OCI-LY1 (cell line): Measurements from ENCODE around the gene PRTN3.

Experiments
- EZH2 ChIP-seq: fragments of 200-600 bp; sonication (generic), shearing (Covaris generic); IDR thresholded peaks from 2 replicates; pipeline ENCODE4 v1.8.0; 2017; ENCODE audit warnings: borderline replicate concordance, mixed run types, mild to moderate bottlenecking, antibody characterized with exemption, low read length, moderate library complexity, mixed read lengths
- TF ChIP-seq, protein P1 (sequence below): fragments of 200-600 bp; sonication (generic), shearing (Covaris generic); IDR thresholded peaks from 2 replicates; pipeline ENCODE4 v1.5.1; 2017; ENCODE audit warnings: mild to moderate bottlenecking, antibody characterized with exemption, low read length, moderate library complexity, mixed read lengths

DNA sequence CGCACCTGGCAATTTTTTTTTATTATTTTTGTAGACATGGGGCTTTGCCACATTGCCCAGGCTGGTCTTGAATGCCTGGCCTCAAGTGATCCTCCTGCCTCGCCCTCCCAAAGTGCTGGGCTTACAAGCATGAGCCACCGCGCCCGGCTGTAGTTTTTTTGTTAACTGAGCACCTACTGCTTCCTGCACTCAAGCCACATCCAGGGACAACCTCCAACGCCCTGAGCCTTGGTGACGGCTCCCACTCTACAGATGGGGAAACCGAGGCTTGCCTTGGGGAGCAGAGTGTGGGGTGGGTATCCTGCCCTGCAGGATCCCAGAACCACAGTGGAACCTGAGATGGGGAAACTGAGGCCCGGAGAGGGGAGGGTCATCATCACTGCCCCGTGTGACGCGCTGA lies 14.3 kb downstream of the PRTN3 start:
- TF ChIP-seq, protein P1, sequence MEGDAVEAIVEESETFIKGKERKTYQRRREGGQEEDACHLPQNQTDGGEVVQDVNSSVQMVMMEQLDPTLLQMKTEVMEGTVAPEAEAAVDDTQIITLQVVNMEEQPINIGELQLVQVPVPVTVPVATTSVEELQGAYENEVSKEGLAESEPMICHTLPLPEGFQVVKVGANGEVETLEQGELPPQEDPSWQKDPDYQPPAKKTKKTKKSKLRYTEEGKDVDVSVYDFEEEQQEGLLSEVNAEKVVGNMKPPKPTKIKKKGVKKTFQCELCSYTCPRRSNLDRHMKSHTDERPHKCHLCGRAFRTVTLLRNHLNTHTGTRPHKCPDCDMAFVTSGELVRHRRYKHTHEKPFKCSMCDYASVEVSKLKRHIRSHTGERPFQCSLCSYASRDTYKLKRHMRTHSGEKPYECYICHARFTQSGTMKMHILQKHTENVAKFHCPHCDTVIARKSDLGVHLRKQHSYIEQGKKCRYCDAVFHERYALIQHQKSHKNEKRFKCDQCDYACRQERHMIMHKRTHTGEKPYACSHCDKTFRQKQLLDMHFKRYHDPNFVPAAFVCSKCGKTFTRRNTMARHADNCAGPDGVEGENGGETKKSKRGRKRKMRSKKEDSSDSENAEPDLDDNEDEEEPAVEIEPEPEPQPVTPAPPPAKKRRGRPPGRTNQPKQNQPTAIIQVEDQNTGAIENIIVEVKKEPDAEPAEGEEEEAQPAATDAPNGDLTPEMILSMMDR: no peak
- no peak for TF ChIP-seq EZH2
